PFSK-1 (cell line): Measurements from ENCODE around the gene B4GAT1.

Source experiments
- FOXP2 ChIP-seq: optimal IDR thresholded peaks from 2 replicates; pipeline ENCODE3; 2011; ENCODE audit warnings: borderline replicate concordance, control low read depth, inconsistent platforms; ENCODE audit not compliant: insufficient read depth; ENCODE audit errors: extremely low read length, extremely low read depth
- POLR2AphosphoS5 ChIP-seq: IDR thresholded peaks from 2 replicates; pipeline ENCODE4 v1.6.1; 2012; ENCODE audit warnings: low read depth, mild to moderate bottlenecking, control low read depth, low read length, moderate library complexity
- SIN3A ChIP-seq: IDR thresholded peaks from 2 replicates; pipeline ENCODE4 v1.6.1; 2012; ENCODE audit warnings: mild to moderate bottlenecking, low read length, moderate library complexity, borderline replicate concordance; ENCODE audit not compliant: insufficient read depth
- TAF1 ChIP-seq: IDR thresholded peaks from 2 replicates; pipeline ENCODE4 v1.6.1; 2012; ENCODE audit warnings: low read length, control low read depth, borderline replicate concordance; ENCODE audit not compliant: insufficient read depth
- TF ChIP-seq, protein P1 (sequence below), 2 experiments: IDR thresholded peaks; 2 replicates each; pipeline versions ENCODE4 v1.6.1 to v1.8.0; 2011 to 2012; ENCODE audit warnings: low read depth in 2 of 2, low read length in 2 of 2, control low read depth in 1 of 2, inconsistent platforms in 1 of 2, mild to moderate bottlenecking in 1 of 2, moderate library complexity in 1 of 2; ENCODE audit not compliant: insufficient read depth in 1 of 2

B4GAT1 gene

DNA sequence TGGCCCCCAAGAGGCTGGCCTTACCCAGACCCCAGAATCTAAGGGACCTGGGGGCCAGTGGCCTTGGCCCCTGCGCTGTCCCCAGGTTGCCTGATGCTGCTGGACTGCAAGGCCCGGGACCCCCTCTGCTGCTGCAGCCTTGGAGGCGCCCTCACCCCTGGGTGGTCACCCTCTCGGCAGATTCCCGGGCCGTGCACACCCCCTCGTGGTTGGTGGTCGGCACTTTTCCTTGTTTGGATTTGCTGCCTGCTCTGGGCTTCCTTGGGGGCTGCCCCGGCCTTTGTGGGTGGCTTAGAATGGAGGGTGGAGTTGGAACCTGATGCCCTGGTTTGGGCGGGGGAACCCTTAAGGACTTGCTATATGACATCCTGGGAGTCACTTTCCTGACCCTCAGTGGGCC, 16.5 kb downstream of the B4GAT1 start:
- no peak for TF ChIP-seq FOXP2
- no peak for TF ChIP-seq TAF1

DNA sequence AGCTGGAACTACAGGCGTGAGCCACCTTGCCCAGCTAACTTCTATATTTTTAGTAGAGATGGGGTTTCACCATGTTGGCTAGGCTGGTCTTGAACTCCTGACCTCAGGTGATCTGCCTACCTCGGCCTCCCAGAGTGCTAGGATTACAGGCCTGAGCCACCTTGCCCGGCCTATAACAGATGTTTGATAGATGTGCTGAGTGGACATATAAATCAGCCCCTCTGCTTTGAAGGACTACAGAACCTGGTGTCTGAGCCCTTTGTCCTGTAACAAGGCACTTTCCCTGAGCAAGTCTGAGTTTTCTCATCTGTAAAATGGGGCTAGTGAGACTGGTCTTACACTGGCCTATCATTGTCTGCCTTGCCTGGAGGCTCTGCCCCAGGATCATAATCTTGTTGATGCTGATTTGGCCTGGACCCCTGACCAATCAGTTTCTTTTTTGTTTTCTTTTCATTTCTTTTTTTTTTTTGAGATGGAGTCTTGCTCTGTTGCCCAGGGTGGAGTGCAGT, 18.2 kb downstream of the B4GAT1 start:
- TF ChIP-seq TAF1 (no peak), FOXP2 (no peak), SIN3A (no peak), POLR2AphosphoS5 (no peak)
- TF ChIP-seq, protein P1, sequence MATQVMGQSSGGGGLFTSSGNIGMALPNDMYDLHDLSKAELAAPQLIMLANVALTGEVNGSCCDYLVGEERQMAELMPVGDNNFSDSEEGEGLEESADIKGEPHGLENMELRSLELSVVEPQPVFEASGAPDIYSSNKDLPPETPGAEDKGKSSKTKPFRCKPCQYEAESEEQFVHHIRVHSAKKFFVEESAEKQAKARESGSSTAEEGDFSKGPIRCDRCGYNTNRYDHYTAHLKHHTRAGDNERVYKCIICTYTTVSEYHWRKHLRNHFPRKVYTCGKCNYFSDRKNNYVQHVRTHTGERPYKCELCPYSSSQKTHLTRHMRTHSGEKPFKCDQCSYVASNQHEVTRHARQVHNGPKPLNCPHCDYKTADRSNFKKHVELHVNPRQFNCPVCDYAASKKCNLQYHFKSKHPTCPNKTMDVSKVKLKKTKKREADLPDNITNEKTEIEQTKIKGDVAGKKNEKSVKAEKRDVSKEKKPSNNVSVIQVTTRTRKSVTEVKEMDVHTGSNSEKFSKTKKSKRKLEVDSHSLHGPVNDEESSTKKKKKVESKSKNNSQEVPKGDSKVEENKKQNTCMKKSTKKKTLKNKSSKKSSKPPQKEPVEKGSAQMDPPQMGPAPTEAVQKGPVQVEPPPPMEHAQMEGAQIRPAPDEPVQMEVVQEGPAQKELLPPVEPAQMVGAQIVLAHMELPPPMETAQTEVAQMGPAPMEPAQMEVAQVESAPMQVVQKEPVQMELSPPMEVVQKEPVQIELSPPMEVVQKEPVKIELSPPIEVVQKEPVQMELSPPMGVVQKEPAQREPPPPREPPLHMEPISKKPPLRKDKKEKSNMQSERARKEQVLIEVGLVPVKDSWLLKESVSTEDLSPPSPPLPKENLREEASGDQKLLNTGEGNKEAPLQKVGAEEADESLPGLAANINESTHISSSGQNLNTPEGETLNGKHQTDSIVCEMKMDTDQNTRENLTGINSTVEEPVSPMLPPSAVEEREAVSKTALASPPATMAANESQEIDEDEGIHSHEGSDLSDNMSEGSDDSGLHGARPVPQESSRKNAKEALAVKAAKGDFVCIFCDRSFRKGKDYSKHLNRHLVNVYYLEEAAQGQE (IDR thresholded peaks at IDR 0.05; ENCODE audit: insufficient read depth in 1 of 2, low read depth in 2 of 2, low read length in 2 of 2) = no peak

DNA sequence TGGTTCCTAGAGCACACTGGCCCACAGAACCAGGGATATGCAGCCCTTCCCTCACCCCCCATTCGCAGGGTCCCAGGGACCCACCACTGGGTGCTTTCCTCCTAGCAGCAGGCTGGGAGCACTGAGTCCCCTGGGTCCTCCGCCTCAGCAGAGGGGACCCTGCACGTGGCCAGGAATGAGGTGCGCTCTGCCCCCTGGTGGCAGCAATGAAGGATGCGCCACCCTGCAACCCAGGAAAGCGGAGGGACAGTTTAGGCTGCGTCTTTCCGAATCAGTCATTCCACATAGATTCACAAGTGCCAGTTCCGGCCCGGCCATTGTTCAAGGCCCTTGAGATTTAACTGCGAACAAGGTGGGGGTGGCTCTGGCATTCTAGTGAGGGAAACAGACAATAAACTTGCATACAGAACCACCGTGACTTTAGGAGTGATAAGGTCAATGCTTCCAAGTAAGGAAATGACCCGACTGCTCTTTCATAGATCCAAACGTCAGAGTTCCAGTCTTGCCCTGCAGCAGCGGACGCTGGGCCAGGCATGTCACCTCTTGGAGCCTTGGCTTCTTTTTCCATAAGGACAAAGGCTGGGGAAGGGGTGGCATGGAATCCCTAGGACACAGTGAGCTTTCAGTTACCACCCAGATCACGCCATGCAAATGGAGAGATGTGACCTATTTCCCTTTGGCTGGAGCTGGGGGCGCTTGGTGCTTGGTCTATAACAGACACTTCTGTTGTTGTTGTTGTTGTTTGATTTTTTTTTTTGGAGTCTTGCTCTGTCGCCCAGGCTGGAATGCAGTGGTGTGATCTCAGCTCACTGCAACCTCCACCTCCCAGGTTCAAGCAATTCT, 18.9 kb downstream of the B4GAT1 start:
- TF ChIP-seq TAF1 (no peak), SIN3A (no peak), POLR2AphosphoS5 (no peak), FOXP2 (no peak)
- TF ChIP-seq, protein P1 (IDR thresholded peaks at IDR 0.05; ENCODE audit: insufficient read depth in 1 of 2, low read depth in 2 of 2, low read length in 2 of 2) = no peak

DNA sequence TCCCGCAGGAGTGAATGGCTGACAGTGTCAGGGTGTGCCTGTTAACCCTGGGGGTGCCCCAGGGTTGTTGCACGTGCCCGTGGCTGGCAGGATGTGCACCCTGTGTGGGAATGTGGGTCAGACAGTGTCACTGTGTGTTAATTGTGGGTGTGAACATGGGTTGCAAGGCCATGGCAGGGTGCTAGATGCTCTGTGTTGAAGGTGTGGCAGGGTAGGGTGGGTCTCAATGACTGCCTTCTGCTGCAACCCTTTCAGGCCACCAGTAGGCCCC, 19.5 kb downstream of the B4GAT1 start:
- TF ChIP-seq, protein P1 (IDR thresholded peaks at IDR 0.05; ENCODE audit: insufficient read depth in 1 of 2, low read depth in 2 of 2, low read length in 2 of 2) = no peak

DNA sequence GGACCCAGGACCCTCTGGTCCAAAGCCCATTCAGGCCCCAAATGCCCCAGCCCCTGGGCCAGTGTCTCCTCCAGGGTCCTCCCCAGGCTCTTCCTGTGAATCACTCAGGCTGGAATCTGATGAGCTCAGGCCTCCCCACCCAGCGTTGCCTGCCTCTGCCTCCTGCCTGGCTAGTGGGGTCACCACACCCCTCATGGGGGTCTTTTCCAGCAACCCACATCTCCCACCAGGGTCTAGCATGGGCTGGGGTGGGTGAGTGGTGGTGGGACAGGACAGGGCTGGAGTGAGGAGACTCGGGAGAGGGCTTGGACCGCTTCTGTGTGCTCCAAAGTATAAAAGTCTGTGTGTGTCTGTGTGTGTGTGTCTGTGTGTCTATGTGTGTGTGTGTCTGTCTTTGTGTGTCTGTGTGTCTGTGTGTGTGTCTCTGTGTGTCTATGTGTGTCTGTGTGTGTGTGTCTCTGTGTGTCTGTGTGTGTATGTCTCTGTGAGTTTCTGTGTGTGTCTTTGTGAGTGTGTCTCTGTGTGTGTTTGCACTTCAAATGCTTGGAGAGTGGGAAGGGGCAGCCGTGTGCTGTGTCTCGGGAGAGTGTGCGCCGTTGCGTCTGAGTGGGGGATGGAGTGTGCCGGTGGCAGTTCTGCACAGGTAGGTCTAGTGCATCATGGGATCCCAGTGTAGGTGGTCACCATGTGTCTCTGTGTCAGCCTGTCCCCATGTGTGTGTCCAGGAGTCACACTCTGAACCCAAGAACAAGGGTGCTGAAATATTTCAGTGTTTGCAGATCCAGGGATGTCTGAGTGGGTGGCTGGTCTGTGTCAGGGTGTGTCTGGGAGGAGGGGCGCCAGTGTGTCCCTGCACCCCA, 20.0 kb downstream of the B4GAT1 start:
- TF ChIP-seq FOXP2 = no peak
